Activated CD8-positive, alpha-beta memory T cell treated with anti-CD3 and anti-CD28 coated beads for 36 hours (primary cell): ENCODE measurements around the gene DICER1. TPM values are rescaled to one million over a fixed set of nuclear protein-coding genes. Genes with fewer than 3 reads are reported as not detected.

Experiments
- CTCF ChIA-PET: fragments of 350-600 bp; sonication (Branson Sonifier 250); formaldehyde crosslinking; loops from one replicate; lab custom pipeline; 2021; ENCODE audit warnings: antibody characterized with exemption; lab: Charles Lee
- POLR2A ChIA-PET: fragments of 350-600 bp; sonication (Branson Sonifier 250); formaldehyde crosslinking; loops from one replicate; lab custom pipeline; 2021; ENCODE audit warnings: antibody characterized with exemption; lab: Charles Lee
- total RNA-seq, 2 experiments: library from RNA; stranded (reverse); gene quantifications; one replicate each; pipeline ENCODE4 v1.2.3, GENCODE V29; 2021

DICER1 gene
- total RNA-seq, 2 experiments from 2014 or later = 58.0 to 59.4 TPM

- CTCF ChIA-PET = no interaction called here
- POLR2A ChIA-PET = no interaction called here
These were observed 52.4 kb downstream of the DICER1 start for GRCh38 chr14:95104911-95105310.

- CTCF ChIA-PET = no interaction called here
- POLR2A ChIA-PET = no interaction called here
These were observed 54.7 kb downstream of the DICER1 start for GRCh38 chr14:95102680-95103044.

DNA sequence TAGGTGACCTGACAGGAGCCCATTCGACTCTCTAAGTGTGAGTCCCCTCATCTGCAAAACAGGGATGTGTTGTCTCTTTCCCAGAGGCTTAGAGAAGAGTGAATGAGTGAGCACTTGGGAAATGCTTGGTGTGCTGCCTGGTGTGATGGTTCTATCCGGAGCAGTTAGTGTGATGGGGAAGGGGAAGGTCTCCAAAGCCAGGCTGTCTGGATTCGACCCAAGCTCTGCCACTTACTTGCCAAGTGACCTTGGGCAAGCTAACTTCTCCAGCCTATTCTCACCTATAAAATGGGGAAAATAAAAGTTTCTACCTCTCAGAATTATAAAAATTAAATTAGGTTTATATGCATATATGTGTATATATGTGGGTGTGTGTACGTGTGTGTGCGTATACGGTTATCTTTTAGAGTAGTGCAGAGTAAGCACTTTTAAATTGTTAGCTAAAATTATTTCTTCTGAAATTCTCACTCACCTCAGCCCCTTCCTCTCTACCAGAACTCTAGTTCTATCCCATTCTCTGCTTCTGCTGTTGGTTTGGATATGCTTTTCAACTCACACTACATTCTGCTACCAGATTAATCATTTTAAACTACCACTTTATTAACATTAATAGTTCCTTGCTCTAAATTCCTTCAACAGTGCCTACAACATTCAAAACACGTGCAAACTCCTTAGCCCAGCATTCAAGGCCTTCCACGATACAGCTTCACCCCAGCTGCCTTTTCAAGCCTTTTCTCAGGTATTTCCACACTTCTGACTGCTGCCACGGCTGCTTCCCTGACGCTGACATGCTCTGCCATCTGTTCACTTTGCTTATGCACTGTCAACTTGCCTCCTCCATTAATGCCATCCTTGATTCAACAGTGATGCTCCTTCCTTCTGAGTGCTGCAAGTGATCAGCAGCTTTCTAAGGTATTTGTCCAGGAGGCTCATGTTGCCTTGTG lies 55.3 kb downstream of the DICER1 start:
- CTCF ChIA-PET = no interaction called here
- POLR2A ChIA-PET = no interaction called here

GRCh38 chr14:95098984-95099599 lies 58.2 kb downstream of the DICER1 start:
- POLR2A ChIA-PET = no interaction called here
- CTCF ChIA-PET = interaction anchor here (0.7 kb wide), 1 partner anchor 102 kb away, joined by 3 read pairs; no protein-coding TSS in a partner anchor

DNA sequence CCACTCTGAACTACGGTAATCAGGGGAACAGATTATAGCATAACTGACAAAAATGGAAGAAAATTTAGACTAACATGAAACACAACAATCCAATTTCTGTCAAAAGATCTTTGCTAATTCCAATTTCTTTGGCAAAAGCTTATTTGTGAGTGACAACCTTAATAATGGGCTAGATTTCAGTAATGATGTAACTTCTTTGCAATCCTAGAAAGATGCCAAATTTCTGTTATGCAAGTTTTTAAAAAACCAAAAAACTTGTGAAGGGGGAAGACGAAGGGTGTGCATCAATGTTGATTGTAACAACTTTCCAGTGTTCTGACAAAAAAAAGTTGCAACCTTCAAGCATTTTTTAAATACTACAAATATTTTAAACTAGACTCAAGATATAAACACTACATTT lies 59.9 kb downstream of the DICER1 start:
- CTCF ChIA-PET = no interaction called here
- POLR2A ChIA-PET = no interaction called here

- ChIA-PET CTCF (no interaction called here), POLR2A (no interaction called here)
These were observed 60.9 kb downstream of the DICER1 start for GRCh38 chr14:95096476-95096875.

GRCh38 chr14:95095996-95096395 lies 61.3 kb downstream of the DICER1 start:
- CTCF ChIA-PET = no interaction called here
- POLR2A ChIA-PET = no interaction called here

DNA sequence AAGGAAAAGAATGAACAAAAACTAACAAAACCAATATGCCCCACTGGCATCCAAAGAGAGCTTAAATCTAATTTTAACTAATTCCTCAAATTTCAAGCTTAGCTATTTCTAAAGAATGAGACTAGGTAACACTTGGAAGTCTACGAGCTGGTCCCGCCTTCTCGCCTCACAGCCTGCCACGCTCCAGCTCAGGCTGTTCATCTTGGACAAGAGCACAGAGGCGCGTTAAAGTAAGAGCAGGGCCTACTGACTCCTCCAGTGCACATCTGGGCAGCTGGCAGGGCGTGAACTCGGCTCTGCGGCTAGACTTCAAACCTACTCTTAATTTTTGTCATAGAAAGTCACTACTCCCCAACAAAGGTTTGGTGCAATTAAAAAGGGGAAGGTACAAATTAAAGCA lies 64.6 kb downstream of the DICER1 start:
- CTCF ChIA-PET = no interaction called here

DNA sequence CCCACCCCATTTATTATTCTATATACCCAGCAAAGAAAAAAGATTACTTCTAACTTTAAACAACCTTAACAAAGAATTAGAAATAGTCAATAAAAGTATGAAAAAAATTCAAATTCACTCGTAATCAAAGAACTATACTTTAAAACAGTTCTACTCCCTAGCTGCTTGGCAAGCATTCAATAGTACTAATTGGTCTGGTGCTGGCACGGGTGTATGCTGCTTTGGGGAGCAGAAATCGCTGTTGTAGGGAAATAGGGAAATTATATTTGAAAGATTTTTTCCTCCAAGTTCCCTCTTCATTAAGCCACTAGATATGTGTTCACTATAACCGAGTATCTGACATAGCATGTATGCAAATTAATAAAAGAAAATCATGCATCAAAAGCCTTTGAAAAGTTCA lies 65.7 kb downstream of the DICER1 start:
- ChIA-PET POLR2A (interaction anchor here (0.7 kb wide), 1 partner anchor 69 kb away, joined by 3 read pairs; no protein-coding TSS in a partner anchor), CTCF (no interaction called here)

More for the DNA sequence above, 64.6 kb downstream of the DICER1 start:
- POLR2A ChIA-PET = no interaction called here

DNA sequence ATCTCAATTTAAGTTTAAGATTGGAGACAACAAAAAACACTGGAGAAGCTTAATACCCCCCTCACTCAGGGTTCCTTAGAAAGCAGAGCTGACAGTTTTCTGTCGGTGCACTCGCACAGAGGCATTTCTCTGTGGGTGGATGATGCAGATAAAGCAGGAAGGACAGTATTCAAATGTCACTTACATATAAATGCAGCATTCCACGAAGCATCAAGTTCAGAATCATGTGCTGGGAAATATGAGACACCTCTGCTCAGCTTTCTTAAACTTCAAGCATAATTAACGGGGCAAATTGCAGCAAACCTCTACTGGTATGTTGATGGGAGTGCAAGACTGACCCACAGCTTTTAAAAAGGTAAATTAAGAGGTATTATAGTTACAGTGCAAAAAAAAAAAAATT lies 68.7 kb downstream of the DICER1 start:
- CTCF ChIA-PET = no interaction called here
- POLR2A ChIA-PET = no interaction called here

- ChIA-PET POLR2A (no interaction called here), CTCF (no interaction called here)
These were observed 69.7 kb downstream of the DICER1 start for GRCh38 chr14:95087619-95088018.

- CTCF ChIA-PET = no interaction called here
- POLR2A ChIA-PET = no interaction called here
These were observed 72.0 kb downstream of the DICER1 start for GRCh38 chr14:95085321-95085720.

GRCh38 chr14:95078867-95079266 lies 78.5 kb downstream of the DICER1 start:
- ChIA-PET POLR2A (no interaction called here), CTCF (no interaction called here)

- ChIA-PET POLR2A (no interaction called here), CTCF (no interaction called here)
These were observed 80.0 kb downstream of the DICER1 start for GRCh38 chr14:95077345-95077744.

DNA sequence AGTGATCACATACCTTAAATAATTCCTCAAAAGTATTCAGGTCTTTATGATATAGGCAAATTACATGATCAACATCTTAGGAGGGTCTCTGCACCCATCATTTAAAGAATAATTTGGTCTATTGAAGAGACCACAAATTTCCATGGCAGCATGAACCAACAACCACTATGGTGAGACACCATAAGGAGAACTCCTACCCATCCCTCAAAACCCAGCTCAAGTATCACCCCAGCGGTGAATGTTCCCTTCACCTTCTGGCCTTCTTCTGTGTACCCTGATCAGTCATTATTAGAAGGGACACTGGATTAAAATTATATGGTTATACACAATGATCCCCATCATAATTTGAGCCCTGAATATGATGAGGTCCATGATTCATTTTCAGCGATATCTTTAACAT lies 81.5 kb downstream of the DICER1 start:
- ChIA-PET POLR2A (no interaction called here), CTCF (no interaction called here)

DNA sequence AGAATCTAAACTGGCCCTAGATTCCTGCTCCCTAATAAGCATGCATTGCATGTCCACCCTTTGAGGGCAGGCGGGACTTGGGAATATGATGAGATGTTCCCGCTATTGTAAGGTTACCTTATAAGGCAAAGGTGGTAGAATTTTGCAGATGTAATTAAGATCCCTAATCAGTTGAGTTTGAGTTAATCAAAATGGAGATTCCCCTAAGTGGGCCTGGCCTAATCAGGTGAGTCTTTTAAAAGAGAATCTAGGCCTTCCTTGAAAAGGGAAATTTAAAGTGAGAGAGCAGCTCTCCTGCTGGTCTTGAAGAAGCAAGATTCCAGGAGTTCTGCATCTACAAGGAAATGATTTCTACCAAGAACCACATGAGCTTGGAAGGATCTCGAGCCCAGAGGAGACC lies 83.4 kb downstream of the DICER1 start:
- ChIA-PET CTCF (no interaction called here), POLR2A (no interaction called here)

- POLR2A ChIA-PET = no interaction called here
These were observed 84.9 kb downstream of the DICER1 start for GRCh38 chr14:95072310-95072905.

GRCh38 chr14:95071649-95072280 lies 85.6 kb downstream of the DICER1 start:
- CTCF ChIA-PET = no interaction called here
- POLR2A ChIA-PET = no interaction called here

More at GRCh38 chr14:95072310-95072905, 84.9 kb downstream of the DICER1 start:
- CTCF ChIA-PET = no interaction called here

GRCh38 chr14:95070748-95071435 lies 86.4 kb downstream of the DICER1 start:
- ChIA-PET CTCF (no interaction called here), POLR2A (no interaction called here)
